Endodermal cell (in vitro differentiated cells): ENCODE measurements around the gene TPCN2. TPM values are rescaled to one million over a fixed set of nuclear protein-coding genes. Genes with fewer than 3 reads are reported as not detected.

Experiments used
- DNase-seq: peaks from one replicate; pipeline ENCODE4 v3.0.0-alpha.2; 2017
- H3K27ac ChIP-seq: 2 replicates; pipeline ENCODE4 v1.5.1; 2013; ENCODE audit warnings: mild to moderate bottlenecking, low read depth, low read length, moderate library complexity
- H3K27me3 ChIP-seq: 2 replicates; pipeline ENCODE4 v1.6.1; 2013; ENCODE audit warnings: mild to moderate bottlenecking, low read length, moderate library complexity; ENCODE audit not compliant: insufficient read depth, control insufficient read depth, poor library complexity, severe bottlenecking
- H3K36me3 ChIP-seq: 2 replicates; pipeline ENCODE4 v1.7.0; 2013; ENCODE audit warnings: mild to moderate bottlenecking, low read length, moderate library complexity; ENCODE audit not compliant: control insufficient read depth, insufficient read depth
- H3K4me1 ChIP-seq: one replicate; pipeline ENCODE4 v1.7.0; 2013; ENCODE audit warnings: low read length; ENCODE audit not compliant: control insufficient read depth, insufficient read depth
- H3K4me3 ChIP-seq: 2 replicates; pipeline ENCODE4 v1.5.1; 2013; ENCODE audit warnings: mild to moderate bottlenecking, low read length, moderate library complexity
- H3K9ac ChIP-seq: 2 replicates; pipeline ENCODE4 v1.6.1; 2013; ENCODE audit warnings: mild to moderate bottlenecking, low read length, moderate library complexity; ENCODE audit not compliant: poor library complexity, severe bottlenecking; ENCODE audit errors: extremely low read depth
- H3K9me3 ChIP-seq: 2 replicates; pipeline ENCODE4 v1.6.1; 2013; ENCODE audit warnings: mild to moderate bottlenecking, low read length, moderate library complexity; ENCODE audit not compliant: control insufficient read depth
- H3K27ac Mint-ChIP-seq: 2 replicates; pipeline ENCODE4 v1.8.0; 2020; ENCODE audit warnings: mixed read lengths
- H3K27me3 Mint-ChIP-seq: 2 replicates; pipeline ENCODE4 v1.8.0; 2021; ENCODE audit warnings: mild to moderate bottlenecking, mixed read lengths; ENCODE audit not compliant: insufficient read depth
- H3K36me3 Mint-ChIP-seq: 2 replicates; pipeline ENCODE4 v1.8.0; 2020; ENCODE audit warnings: low read depth, mixed read lengths
- H3K4me1 Mint-ChIP-seq: 2 replicates; pipeline ENCODE4 v1.8.0; 2020; ENCODE audit warnings: mixed read lengths
- H3K4me3 Mint-ChIP-seq: 2 replicates; pipeline ENCODE4 v1.8.0; 2020; ENCODE audit warnings: mild to moderate bottlenecking, moderate library complexity, mixed read lengths
- H3K9me3 Mint-ChIP-seq: 2 replicates; pipeline ENCODE4 v1.8.0; 2020; ENCODE audit warnings: mild to moderate bottlenecking, mixed read lengths
- CTCF ChIP-seq: fragments of 200-600 bp; sonication (generic); conservative IDR thresholded peaks from 2 replicates; pipeline ENCODE4 v1.5.0; 2021; ENCODE audit warnings: antibody characterized with exemption, mild to moderate bottlenecking
- WGBS, 2 experiments: methylation state at CpG; one replicate each; pipeline versions ENCODE4 v1.1.5 to v1.1.7; 2013; ENCODE audit warnings: missing lambda C conversion rate in 2 of 2, mixed read lengths in 1 of 2; ENCODE audit not compliant: insufficient coverage in 1 of 2, insufficient read length in 1 of 2; 5-methylcytosine and 5-hydroxymethylcytosine counted together
- total RNA-seq, 2 donors: library from RNA; stranded (reverse); fragmentation: NEBNext Ultra II Directional in 1 of 2; extraction: Animal tissue kit (Norgen Biotek cat#: 25700) in 1 of 2; gene quantifications; 2 replicates in 1 of 2; 3 replicates in 1 of 2; pipeline ENCODE4 v1.2.1, GENCODE V29; 2021

TPCN2 gene
- total RNA-seq, 2 donors from 2014 or later = 20.7 to 27.9 TPM

GRCh38 chr11:69104212-69104855, 55.6 kb downstream of the TPCN2 start:
- Histone ChIP-seq H3K27me3 (no peaks in the 10 kb centered on the region), H3K9ac (no peak overlapping the region), H3K9me3 (no peaks in the 10 kb centered on the region), H3K4me3 (no peak overlapping the region), H3K27ac (no peak overlapping the region), H3K4me1 (no peaks in the 10 kb centered on the region), H3K36me3 (no peaks in the 10 kb centered on the region)
- no peaks in the 10 kb centered on the region for H3K27me3 Mint-ChIP-seq
- DNase-seq = no peak
- H3K27ac Mint-ChIP-seq = no peak overlapping the region
- no peaks in the 10 kb centered on the region for H3K4me1 Mint-ChIP-seq
- H3K36me3 Mint-ChIP-seq = peaks cover 2% of the 10 kb centered on the region
- TF ChIP-seq CTCF = no peak
- H3K9me3 Mint-ChIP-seq = peaks cover 9% of the 10 kb centered on the region
- H3K4me3 Mint-ChIP-seq = no peak overlapping the region
- WGBS, 2 experiments = 89 to 95% methylated on average over 7 to 14 of the region's 14 CpGs

GRCh38 chr11:69104856-69105395, 56.2 kb downstream of the TPCN2 start:
- H3K27me3 Mint-ChIP-seq = peaks cover 2% of the 10 kb centered on the region
- 94% methylated on average over 19 to 21 of the region's 21 CpGs for WGBS, 2 experiments
- no peak overlapping the region for H3K27ac ChIP-seq

GRCh38 chr11:69105461-69106030, 56.8 kb downstream of the TPCN2 start:
- H3K4me1 ChIP-seq = no peaks in the 10 kb centered on the region
- H3K36me3 ChIP-seq = no peaks in the 10 kb centered on the region
- no peak overlapping the region for H3K4me3 ChIP-seq
- no peak overlapping the region for H3K27ac ChIP-seq
- 87 to 88% methylated on average over 13 to 18 of the region's 18 CpGs for WGBS, 2 experiments
- no peaks in the 10 kb centered on the region for H3K27me3 ChIP-seq
- no peaks in the 10 kb centered on the region for H3K4me1 Mint-ChIP-seq
- peaks cover 9% of the 10 kb centered on the region for H3K9me3 Mint-ChIP-seq
- H3K27ac Mint-ChIP-seq = no peak overlapping the region
- H3K4me3 Mint-ChIP-seq = no peak overlapping the region
- DNase-seq = no peak
- H3K27me3 Mint-ChIP-seq = peaks cover 2% of the 10 kb centered on the region
- no peaks in the 10 kb centered on the region for H3K9me3 ChIP-seq
- no peak for TF ChIP-seq CTCF
- H3K36me3 Mint-ChIP-seq = peaks cover 2% of the 10 kb centered on the region
- H3K9ac ChIP-seq = no peak overlapping the region

More at GRCh38 chr11:69104856-69105395, 56.2 kb downstream of the TPCN2 start:
- no peaks in the 10 kb centered on the region for H3K4me1 Mint-ChIP-seq
- Histone ChIP-seq H3K4me3 (no peak overlapping the region), H3K4me1 (no peaks in the 10 kb centered on the region), H3K9ac (no peak overlapping the region), H3K27me3 (no peaks in the 10 kb centered on the region), H3K36me3 (no peaks in the 10 kb centered on the region), H3K9me3 (no peaks in the 10 kb centered on the region)
- no peak for DNase-seq
- H3K4me3 Mint-ChIP-seq = no peak overlapping the region
- H3K9me3 Mint-ChIP-seq = peaks cover 9% of the 10 kb centered on the region
- no peak for TF ChIP-seq CTCF
- H3K27ac Mint-ChIP-seq = no peak overlapping the region
- H3K36me3 Mint-ChIP-seq = peaks cover 2% of the 10 kb centered on the region
